Measurements from ENCODE around the gene LTBP2. TPM values are rescaled to one million over a fixed set of nuclear protein-coding genes. Genes with fewer than 3 reads are reported as not detected.

Gene LTBP2
- total and polyA plus RNA-seq, 2 of the 8 experiments (the other 6 are each of a cell fraction or from before 2014, with no cell fraction given) = 0.48 to 0.89 TPM

DNA sequence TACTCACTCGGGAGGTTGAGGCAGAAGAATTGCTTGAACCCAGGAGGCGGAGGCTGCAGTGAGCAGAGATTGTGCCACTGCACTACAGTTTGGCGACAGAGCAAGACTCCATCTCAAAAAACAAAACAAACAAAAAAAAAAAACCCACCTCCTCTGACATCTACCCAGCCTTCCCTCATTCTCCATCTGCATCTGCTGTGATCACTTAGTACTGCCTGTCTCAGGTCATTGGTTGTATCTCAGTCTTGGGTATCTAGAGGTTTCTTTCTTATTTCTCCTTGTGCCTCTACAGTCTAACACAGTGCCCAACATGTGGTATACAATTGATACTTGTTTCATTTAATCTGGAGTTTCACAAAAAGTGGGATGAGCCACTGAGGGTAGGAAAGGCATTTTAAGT lies 5.3 kb downstream of the LTBP2 start:
- no peak overlapping the region for H3K56ac ChIP-seq (replicated peaks; ENCODE audit: insufficient read length, low read depth, low read length)
- H3K27me3 ChIP-seq (replicated peaks in 1 of 4; ENCODE audit: control insufficient read depth in 3 of 4, extremely low read depth in 1 of 4, insufficient read depth in 3 of 4, low read length in 3 of 4) = peaks cover 22 to 28% (median 25%) of the 10 kb centered on the region in 4 experiments
- no peak overlapping the region for H3K23ac ChIP-seq (ENCODE audit: insufficient read length)
- no peak overlapping the region for H3K18ac ChIP-seq (ENCODE audit: extremely low read depth, low read length)
- H2AK5ac ChIP-seq (ENCODE audit: low read depth, low read length) = no peak overlapping the region
- H2BK20ac ChIP-seq (ENCODE audit: low read length) = no peak overlapping the region
- H3K79me2 ChIP-seq (ENCODE audit: control insufficient read depth in 1 of 2, insufficient read depth in 2 of 2, low read length in 2 of 2) = no peaks in the 10 kb centered on the region
- FAIRE-seq (no peak), DNase-seq (ENCODE audit: low read depth in 1 of 2, low spot score in 2 of 2) (no peak)
- H3K4me1 ChIP-seq (replicated peaks in 1 of 4; ENCODE audit: control insufficient read depth in 3 of 4, insufficient read depth in 4 of 4, low read length in 3 of 4) = peaks cover 0 to 5% (median 2%) of the 10 kb centered on the region in 4 experiments; a peak in 4 of 7 replicates
- H3K4me2 ChIP-seq (ENCODE audit: insufficient read depth in 1 of 2, low read depth in 2 of 2, low read length in 2 of 2) = no peak overlapping the region
- H3K4ac ChIP-seq (replicated peaks; ENCODE audit: insufficient read length, low read depth, low read length) = no peak overlapping the region
- WGBS, 2 experiments (ENCODE audit: extremely low coverage in 1 of 2, insufficient coverage in 1 of 2, insufficient read length in 1 of 2, insufficient replicate concordance in 2 of 2, low coverage in 1 of 2, low lambda C conversion rate in 2 of 2, missing lambda C conversion rate in 1 of 2) = 83% methylated on average over 3 of the region's 3 CpGs; no CpG with 5 or more reads in 1 of the 2 experiments
- H4K91ac ChIP-seq (replicated peaks; ENCODE audit: insufficient read length, low read length) = no peak overlapping the region
- H3K9ac ChIP-seq (replicated peaks in 1 of 4; ENCODE audit: extremely low read depth in 1 of 4, low read depth in 3 of 4, low read length in 3 of 4) = no peak overlapping the region
- no peak overlapping the region for H4K5ac ChIP-seq (ENCODE audit: insufficient read length, low read depth, low read length)
- ChIA-PET CTCF (ENCODE audit: partially characterized antibody) (interaction anchor here (1.7 to 7.6 kb wide), 2 partner anchors 12 to 34 kb away, joined by 6 to 176 read pairs; no protein-coding TSS in a partner anchor), POLR2A (ENCODE audit: partially characterized antibody) (no interaction called here)
- peaks cover 5% of the 10 kb centered on the region; the same call in 1 of the 2 replicates for H3K23me2 ChIP-seq (ENCODE audit: low read depth, low read length)
- H2BK15ac ChIP-seq (ENCODE audit: low read length) = no peak overlapping the region
- no peak overlapping the region for H2BK5ac ChIP-seq (ENCODE audit: low read depth, low read length)
- no peak overlapping the region for H3K27ac ChIP-seq (ENCODE audit: low read depth, low read length)
- H2BK120ac ChIP-seq (replicated peaks; ENCODE audit: low read depth, low read length) = no peak overlapping the region
- no peaks in the 10 kb centered on the region for H4K20me1 ChIP-seq (replicated peaks in 1 of 2; ENCODE audit: control insufficient read depth in 1 of 2, insufficient read depth in 2 of 2, low read length in 2 of 2)
- no peaks in the 10 kb centered on the region for H3K79me1 ChIP-seq (ENCODE audit: low read depth, low read length)
- H2AFZ ChIP-seq (ENCODE audit: low read length) = no peak overlapping the region
- no peak overlapping the region for H3K4me3 ChIP-seq (ENCODE audit: extremely low read depth in 1 of 4, insufficient read depth in 2 of 4, low read depth in 3 of 4, low read length in 4 of 4)
- no peak for TF ChIP-seq SIRT6 (IDR thresholded peaks at IDR 0.05; ENCODE audit: low read length)
- TF ChIP-seq ASH2L (IDR thresholded peaks at IDR 0.05; ENCODE audit: low read length) = no peak
- no peak for TF ChIP-seq TAF1 (IDR thresholded peaks at IDR 0.05; ENCODE audit: low read depth, low read length)
- no peak for TF ChIP-seq BCL11A (IDR thresholded peaks at IDR 0.05; ENCODE audit: low read depth in 2 of 2, low read length in 2 of 2)
- TF ChIP-seq RBBP5 (IDR thresholded peaks at IDR 0.05; ENCODE audit: borderline replicate concordance, low read depth, low read length) = no peak
- no peak for TF ChIP-seq POLR2AphosphoS5 (IDR thresholded peaks at IDR 0.05; ENCODE audit: low read depth, low read length)
- no peak for TF ChIP-seq SAP30 (IDR thresholded peaks at IDR 0.05; ENCODE audit: insufficient read depth, insufficient replicate concordance, low read length)
- TF ChIP-seq MAX (IDR thresholded peaks at IDR 0.05) = no peak
- TF ChIP-seq TBP (IDR thresholded peaks at IDR 0.05; ENCODE audit: low read depth, low read length) = no peak
- no peak for TF ChIP-seq POU5F1 (IDR thresholded peaks at IDR 0.05; ENCODE audit: low read depth, low read length)
- no peak for TF ChIP-seq CTBP2 (IDR thresholded peaks at IDR 0.05; ENCODE audit: borderline replicate concordance, insufficient read depth, insufficient read length, low read length)
- TF ChIP-seq GABPA (IDR thresholded peaks at IDR 0.05; ENCODE audit: borderline replicate concordance, insufficient read depth, low read length) = no peak
- TF ChIP-seq SP4 (IDR thresholded peaks at IDR 0.05; ENCODE audit: low read length) = no peak
- TF ChIP-seq NRF1 (IDR thresholded peaks at IDR 0.05; ENCODE audit: low read depth, low read length) = no peak
- H2BK12ac ChIP-seq (ENCODE audit: low read depth, low read length) = no peak overlapping the region
- H3K36me3 ChIP-seq (ENCODE audit: control insufficient read depth in 2 of 4, insufficient read depth in 4 of 4, low read length in 3 of 4) = peaks cover 0 to 8% (median 0%) of the 10 kb centered on the region in 4 experiments; a peak in 1 of 8 replicates
- H4K8ac ChIP-seq (ENCODE audit: extremely low read depth, insufficient read depth, low read length) = no peak overlapping the region
- H3K9me3 ChIP-seq (ENCODE audit: insufficient read depth in 2 of 2, low read depth in 1 of 2, low read length in 1 of 2) = no peaks in the 10 kb centered on the region; a peak in 1 of 4 replicates
- H3K14ac ChIP-seq (ENCODE audit: insufficient read length) = no peak overlapping the region

Data from H1 (cell line).